CD4-positive, alpha-beta T cell treated with Interleukin-12 subunit alpha and Interleukin-12 subunit beta, for 1 hour (primary cell): ENCODE data around the gene RREB1.

Source experiments
- DNase-seq: peaks from one replicate; pipeline ENCODE4 v3.0.0-alpha.2; 2020

Gene RREB1

GRCh38 chr6:7196019-7196402 is 88.2 kb downstream of the RREB1 start:
- DNase-seq = no peak

DNA sequence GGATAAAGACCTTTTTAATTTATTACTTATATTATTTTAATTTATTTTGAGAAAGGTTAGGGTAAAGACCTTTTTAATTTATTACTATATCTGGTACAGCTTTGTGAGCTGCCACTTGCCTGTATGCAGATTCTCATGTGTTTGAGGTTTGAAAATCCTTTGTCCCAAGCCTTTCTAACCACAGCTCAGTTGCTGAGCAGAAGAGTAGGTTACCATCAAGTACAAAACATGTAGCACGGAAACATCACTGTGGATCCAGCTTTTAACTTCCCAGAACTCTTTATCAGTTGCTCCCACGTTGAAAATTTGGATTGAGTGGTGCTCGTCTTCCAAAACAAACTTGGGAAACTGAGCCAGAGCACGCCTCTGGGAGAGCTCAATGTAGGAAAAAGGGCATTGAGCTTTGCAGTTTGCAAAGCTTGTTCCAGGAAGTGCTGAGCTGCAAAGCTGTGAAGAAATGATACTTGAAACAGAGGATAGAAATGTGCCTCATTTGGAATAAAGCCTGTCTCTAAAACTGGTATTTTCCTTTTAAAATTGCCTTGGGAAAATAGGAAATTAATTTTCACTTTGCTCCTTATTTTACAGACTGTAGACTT is 89.0 kb downstream of the RREB1 start:
- DNase-seq = no peak

DNA sequence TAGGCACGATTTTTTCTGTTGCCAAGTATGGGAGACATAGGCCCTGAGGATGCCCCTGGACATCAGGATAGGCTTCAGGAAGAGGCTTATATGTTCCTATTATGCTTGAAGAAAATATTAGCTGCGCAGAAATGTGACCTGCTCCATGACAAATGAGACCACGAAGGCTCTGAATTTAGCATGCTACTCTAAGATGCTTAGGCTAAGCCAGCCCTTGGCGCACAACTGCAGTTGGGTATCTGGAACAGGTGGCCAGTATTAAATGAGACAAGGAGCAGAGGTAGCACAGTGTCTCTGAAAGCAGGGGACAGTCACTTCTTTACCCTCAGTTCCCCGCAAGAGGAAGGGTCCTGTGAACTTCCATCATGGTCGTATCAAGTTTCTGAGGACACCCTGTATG is 90.0 kb downstream of the RREB1 start:
- DNase-seq = no peak

DNA sequence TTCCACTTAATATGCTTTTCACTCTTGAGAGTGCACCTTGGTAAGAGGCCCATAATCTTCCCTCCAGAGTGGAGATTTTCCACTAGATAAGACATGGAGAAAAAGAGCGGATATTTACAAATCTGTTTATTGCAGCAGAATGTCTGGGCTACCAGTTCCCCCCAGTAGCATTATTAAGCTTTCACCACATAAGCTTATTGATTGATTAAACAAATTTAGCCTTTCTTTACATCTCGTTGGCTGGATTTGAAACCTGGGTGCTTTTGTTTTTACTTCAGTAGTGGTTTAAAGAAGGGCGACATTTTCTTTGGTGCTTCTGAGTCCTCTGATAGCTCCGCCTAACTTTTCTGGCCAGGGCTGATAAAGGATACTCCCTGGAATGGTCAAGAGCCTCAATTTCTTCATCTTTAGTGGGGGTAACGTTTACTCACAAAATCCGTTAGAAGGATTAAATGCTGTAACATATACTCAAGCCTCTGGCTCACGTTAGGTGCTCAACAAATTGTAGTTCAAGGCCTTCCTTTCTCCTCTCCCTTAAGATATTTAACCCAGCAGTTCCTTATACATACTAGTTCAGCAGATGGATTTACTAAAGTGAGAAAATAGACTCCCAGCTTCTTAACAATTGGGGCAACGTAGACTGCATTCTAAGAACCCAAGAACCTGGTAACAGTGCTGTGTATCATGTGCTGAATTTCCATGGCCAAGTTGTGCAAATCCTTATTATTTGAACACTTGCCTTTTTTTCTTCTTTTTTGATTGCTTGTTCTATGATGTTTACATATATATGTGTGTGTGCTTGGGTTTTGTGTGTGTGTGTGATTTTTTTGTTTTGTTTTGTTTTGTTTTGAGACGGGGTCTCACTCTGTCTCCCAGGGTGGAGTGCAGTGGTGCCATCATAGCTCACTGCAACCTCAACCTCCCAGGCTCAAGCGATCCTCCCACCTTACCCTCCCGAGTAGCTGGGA is 91.4 kb downstream of the RREB1 start:
- no peak for DNase-seq

GRCh38 chr6:7200598-7201443 is 93.1 kb downstream of the RREB1 start:
- DNase-seq = no peak

DNA sequence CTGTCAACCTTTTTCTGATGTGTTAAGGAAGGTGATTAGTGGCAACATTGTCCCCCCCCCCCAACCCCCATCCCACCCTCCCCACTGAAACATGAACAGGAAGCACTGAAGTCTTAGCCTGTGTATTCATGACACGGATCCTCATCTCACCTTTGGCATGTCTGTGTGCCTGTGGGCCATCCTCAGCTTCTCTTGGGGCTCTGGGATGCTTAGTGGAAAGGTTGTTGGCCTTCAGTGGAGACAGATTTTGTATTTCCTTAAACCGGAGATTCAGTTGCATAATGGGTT is 93.6 kb downstream of the RREB1 start:
- no peak for DNase-seq

DNA sequence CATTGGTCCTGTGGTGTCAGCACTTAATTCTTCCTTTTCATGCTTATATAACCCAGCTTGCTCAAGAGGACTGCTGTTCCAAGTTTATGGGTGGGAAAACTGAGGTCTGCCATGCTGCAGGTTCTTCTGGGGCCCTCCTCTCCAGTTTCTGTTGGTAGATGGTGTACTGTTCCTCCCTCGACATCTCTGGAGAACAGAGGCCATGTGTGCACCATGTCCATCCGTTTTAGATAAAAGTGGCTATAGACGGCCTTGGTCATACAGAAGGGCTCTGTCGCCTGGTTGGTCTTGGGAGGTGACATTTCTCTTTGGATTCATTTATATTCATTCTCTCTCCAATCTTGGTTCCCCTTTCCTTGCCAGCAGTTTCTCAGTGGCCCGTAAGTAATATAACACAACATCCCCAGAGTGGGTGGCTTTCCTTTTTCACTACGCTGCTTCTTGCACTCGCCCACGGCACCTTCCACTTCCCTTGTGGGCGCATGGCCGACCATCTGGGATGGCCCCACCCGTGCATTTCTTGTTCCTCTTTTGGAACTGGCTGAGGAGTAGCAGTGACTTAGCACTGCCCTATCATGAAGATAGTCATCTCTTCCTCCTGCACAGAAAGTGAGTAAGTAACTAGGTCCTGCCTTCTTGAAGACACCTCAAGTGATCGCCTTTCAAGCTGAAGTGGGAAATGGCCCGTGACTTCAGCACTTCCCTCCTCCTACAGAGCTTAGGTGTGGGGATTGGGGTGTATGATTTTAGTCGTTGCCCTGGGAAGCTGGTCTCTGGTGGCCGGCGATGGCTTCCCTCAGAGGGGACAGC is 94.2 kb downstream of the RREB1 start:
- DNase-seq = peak; percentile 40

DNA sequence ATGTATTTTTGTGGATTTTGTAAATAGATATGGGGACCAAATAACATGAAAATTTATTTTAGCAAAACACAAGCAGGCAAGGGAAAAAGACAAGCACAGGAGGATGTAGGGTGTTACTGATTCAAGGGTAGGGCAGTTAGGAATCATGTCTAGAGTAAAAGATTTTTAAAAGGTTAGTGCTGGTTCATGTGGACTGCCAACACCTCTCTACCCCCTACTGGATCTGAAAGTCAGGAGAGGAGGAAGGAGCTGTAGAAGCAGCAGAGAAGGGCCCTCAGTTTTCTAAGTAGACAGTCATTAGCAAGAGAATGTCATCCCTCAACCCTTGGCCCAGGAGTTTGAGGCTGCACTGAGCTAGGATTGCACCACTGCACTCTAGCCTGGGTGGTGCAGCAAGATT is 95.2 kb downstream of the RREB1 start:
- no peak for DNase-seq

DNA sequence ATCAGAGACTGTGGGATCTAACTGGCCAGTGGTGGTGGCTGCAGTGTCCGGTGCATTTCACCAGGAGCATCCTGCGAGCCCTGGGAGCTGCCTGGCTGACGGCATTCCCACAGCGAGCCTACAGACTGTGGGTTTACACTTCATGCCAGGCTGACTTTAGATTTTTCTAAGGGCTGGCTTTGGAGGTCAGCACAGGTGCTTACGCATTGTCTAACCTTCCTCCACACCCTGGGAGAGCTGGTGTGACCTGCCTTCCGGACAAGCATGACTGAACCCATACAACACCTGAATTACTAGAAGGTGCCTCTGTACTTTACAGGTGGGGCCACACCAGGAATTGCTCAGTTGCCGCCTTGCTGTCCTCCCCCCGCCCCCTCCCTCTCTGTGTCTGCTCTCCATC is 96.2 kb downstream of the RREB1 start:
- DNase-seq = no peak

DNA sequence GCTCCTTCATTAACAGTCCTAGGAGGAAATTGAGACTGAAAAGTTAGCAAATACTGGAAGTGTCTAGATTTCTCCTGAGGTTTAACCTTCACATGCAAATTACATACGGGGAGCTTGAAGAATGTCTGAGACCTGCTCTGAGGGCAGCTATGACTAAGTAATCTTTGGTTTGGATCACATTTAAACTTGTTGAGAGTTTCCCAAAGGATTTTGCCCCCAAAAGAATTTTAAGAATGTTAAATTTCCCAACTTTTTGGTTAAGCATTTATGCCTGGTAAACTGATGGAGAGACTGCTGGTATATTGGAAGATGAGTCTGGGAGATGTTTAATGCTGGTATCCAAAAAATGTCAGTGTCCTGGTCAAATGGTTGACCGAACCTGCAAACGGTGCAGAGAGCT is 97.0 kb downstream of the RREB1 start:
- DNase-seq = no peak

DNA sequence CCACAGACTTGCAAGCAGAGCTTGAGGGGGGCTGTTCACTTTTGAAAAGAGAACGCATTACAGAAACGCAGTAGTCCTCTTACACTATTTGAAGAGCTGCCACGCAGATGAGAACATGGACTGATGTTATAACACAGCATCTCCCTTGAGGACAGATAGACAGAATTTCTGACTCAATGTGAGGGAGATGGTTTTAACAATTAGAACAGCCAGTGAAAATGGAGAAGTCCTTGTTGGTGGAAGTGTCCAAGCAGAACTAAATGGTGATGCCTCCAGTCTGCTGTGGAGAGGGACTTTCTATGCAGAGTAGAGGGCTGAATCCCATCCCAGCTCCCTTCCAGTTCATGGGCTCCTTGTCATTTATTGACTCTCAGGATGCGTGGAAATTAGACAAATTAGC is 100.0 kb downstream of the RREB1 start:
- no peak for DNase-seq

DNA sequence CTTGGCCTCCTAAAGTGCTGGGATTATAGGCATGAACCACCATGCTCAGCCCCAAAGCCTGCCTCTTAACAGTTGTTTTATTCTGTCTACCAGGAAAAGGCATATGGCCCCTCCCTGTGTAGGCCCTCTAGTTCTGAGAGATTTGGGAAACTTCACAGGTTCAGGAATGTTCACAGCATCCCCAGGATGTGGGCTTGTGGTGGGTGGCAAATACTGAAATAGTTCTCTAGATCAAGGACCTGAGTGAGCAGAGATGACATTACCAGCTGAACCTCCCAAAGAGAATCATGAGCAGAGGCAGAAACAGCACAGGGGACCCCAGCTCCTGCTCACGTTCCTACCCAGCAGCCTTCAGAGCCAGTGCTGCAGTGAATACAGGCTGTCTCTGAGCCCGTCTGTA is 105.7 kb downstream of the RREB1 start:
- DNase-seq = no peak

GRCh38 chr6:7214468-7214867 is 106.7 kb downstream of the RREB1 start:
- DNase-seq = no peak

DNA sequence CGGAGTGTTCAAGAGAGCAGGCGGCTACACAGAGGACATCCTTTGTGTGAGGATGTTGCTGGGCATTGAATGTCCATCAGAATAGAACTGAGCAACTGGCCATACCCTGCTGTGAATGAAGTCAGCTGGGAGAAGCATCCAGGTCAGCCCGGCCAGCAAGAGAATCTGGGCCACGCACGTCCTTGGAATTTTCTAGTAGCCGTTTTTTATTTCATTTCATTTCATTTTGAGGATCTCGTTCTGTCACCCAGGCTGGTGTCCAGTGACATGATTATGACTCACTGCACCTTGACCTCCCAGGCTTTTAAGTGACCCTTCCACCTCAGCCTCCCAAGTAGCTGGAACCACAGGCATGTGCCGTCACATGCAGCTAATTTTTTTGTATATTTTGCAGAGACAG is 107.4 kb downstream of the RREB1 start:
- DNase-seq = no peak

DNA sequence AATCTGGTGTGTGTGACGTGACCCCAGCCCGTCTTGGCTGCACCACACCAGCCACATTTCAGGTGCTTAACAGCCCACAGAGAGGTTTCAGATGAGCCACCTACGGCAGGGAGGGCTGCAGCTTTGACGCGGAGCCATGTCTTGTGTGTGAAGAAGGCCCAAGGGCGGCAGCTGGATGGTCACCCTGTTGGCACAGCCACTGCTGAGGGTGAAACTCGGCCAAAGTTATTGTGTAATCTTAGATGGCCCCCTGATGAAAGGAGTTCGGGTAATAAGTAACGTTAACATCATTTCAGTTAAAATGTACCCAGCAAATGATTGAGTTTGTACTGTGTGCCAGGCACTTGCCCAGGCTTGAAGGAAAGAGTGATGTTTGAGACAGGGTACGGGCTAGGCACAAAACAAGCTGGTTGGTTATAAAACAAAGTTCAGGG is 108.1 kb downstream of the RREB1 start:
- no peak for DNase-seq

GRCh38 chr6:7216941-7217621 is 109.3 kb downstream of the RREB1 start:
- DNase-seq = no peak

- DNase-seq = no peak
These were observed 110.7 kb downstream of the RREB1 start for GRCh38 chr6:7218406-7218988.

DNA sequence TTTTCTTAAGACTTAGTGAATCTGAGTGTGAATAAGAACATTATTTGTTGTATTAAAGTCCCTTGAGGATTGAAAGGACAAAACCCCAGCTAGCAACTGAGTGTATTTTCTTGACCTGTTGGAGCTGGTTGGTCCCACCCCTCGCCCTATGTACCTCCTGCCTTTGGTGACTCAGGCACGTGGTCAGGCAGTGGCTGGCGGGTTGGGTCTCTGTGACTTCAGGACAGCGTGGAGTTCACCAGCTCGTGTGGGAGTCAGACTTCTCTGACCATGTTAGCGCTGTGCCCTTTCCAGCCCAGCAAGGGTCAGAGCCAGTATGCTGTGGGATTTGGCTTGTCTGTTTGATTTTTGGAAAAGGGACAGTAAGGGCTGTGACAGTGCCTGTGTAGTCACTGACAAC is 111.5 kb downstream of the RREB1 start:
- no peak for DNase-seq

DNA sequence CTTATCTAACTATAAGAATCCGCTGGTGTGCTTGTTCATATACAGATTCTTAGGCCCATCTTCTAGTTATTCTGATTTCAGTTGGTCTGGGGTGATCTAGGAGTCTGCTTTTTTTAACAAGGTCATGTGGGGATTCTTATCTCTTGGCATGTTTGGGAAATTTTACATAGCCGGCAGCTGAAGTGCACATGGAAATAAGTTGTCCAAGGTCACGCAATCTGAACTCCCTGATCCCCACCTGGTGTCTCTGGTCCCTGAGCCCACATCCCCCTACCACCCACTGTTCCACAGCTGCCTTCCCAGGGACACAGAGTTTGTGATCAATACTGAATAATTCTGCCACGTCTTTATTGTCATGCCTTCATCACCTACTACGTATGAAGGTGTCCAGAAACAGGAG is 114.4 kb downstream of the RREB1 start:
- DNase-seq = no peak

GRCh38 chr6:7224731-7225130 is 117.0 kb downstream of the RREB1 start:
- DNase-seq = no peak

DNA sequence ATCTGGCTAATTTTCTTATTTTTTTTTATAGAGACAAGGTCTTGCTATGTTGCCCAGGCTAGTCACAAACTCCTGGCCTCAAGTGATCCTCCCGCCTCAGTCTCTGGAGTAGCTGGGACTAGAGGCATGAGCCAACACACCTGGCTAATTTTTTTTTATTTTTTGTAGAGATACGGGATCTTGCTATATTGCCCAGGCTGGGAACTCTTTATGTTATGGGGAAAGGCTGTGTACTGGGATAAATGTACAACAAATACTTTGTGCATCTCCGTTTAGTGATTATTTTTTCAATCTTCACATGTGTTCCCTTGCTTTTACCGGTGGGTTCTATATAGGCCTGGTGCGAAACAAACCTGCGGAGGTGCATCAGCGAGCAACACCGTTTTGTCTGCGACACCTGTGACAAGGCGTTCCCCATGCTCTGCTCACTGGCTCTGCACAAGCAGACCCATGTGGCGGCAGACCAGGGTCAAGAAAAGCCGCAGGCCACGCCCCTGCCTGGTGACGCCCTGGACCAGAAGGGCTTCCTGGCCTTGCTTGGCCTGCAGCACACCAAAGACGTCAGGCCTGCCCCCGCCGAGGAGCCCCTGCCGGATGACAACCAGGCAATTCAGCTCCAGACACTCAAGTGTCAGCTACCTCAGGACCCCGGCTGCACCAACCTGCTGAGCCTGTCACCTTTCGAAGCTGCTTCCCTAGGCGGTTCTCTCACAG is 121.1 kb downstream of the RREB1 start:
- DNase-seq = no peak
